Measurements from ENCODE around the gene SRP72. TPM values are rescaled to one million over a fixed set of nuclear protein-coding genes. Genes with fewer than 3 reads are reported as not detected.

Gene SRP72
- polyA plus RNA-seq, 1 donor (not counting 4 experiments of a cell fraction or from before 2014, with no cell fraction given), result 126 TPM

GRCh38 chr4:56511098-56511497 is 43.7 kb downstream of the SRP72 start:
- FAIRE-seq, result no peak

GRCh38 chr4:56512166-56512565 is 44.7 kb downstream of the SRP72 start:
- H3K79me2 ChIP-seq (ENCODE audit: control insufficient read depth, insufficient read depth, low read length), result no peaks in the 10 kb centered on the region
- H3K4me3 ChIP-seq (ENCODE audit: control insufficient read depth in 2 of 3, extremely low read depth in 1 of 3, insufficient read depth in 2 of 3, low read depth in 1 of 3, low read length in 3 of 3), result no peak overlapping the region
- dilution Hi-C loops (cut with MboI; ENCODE audit: extremely low pct_ligation_motif_present, low sequenced_read_pairs), result no loop called here
- no peak for DNase-seq (ENCODE audit: low read depth, low spot score)
- H3K36me3 ChIP-seq (ENCODE audit: control insufficient read depth in 2 of 2, extremely low read depth in 1 of 2, insufficient read depth in 2 of 2, low read length in 2 of 2), result no peaks in the 10 kb centered on the region
- H2AFZ ChIP-seq (ENCODE audit: control insufficient read depth, low read length), result no peak overlapping the region
- no peaks in the 10 kb centered on the region for H3K9me1 ChIP-seq (ENCODE audit: control insufficient read depth, extremely low read depth, insufficient read depth, low read length)
- no peaks in the 10 kb centered on the region for H3K4me1 ChIP-seq (ENCODE audit: control insufficient read depth, extremely low read depth, insufficient read depth, low read length)
- no peaks in the 10 kb centered on the region for H3K9me3 ChIP-seq (ENCODE audit: control insufficient read depth, low read depth, low read length)
- no peak overlapping the region for H3K27ac ChIP-seq (ENCODE audit: control insufficient read depth, insufficient read depth, low read length)
- no peak for TF ChIP-seq EZH2 (IDR thresholded peaks at IDR 0.05; ENCODE audit: low read length)
- TF ChIP-seq CTCF (optimal IDR thresholded peaks at IDR 0.05 in 1 of 3, IDR thresholded peaks at IDR 0.05 in 1 of 3, conservative IDR thresholded peaks at IDR 0.05 in 1 of 3; ENCODE audit: extremely low read depth in 1 of 3, insufficient read depth in 2 of 3, low read length in 3 of 3), result no peak
- H4K20me1 ChIP-seq (ENCODE audit: control insufficient read depth, extremely low read depth, insufficient read depth, low read length), result no peaks in the 10 kb centered on the region
- H3K9ac ChIP-seq (ENCODE audit: control insufficient read depth, extremely low read depth, insufficient read depth, low read length), result no peak overlapping the region
- no peaks in the 10 kb centered on the region for H3K27me3 ChIP-seq (ENCODE audit: control insufficient read depth, extremely low read depth, insufficient read depth, low read length)
- H3K4me2 ChIP-seq (ENCODE audit: control insufficient read depth, extremely low read depth, insufficient read depth, low read depth, low read length), result no peak overlapping the region
- peak; percentile 36 for FAIRE-seq

More at GRCh38 chr4:56511098-56511497, 43.7 kb downstream of the SRP72 start:
- Histone ChIP-seq H3K4me2 (ENCODE audit: control insufficient read depth, extremely low read depth, insufficient read depth, low read depth, low read length) (no peak overlapping the region), H3K79me2 (ENCODE audit: control insufficient read depth, insufficient read depth, low read length) (no peaks in the 10 kb centered on the region), H2AFZ (ENCODE audit: control insufficient read depth, low read length) (no peak overlapping the region), H3K27ac (ENCODE audit: control insufficient read depth, insufficient read depth, low read length) (no peak overlapping the region), H3K9me3 (ENCODE audit: control insufficient read depth, low read depth, low read length) (no peaks in the 10 kb centered on the region), H3K9me1 (ENCODE audit: control insufficient read depth, extremely low read depth, insufficient read depth, low read length) (no peaks in the 10 kb centered on the region), H3K9ac (ENCODE audit: control insufficient read depth, extremely low read depth, insufficient read depth, low read length) (no peak overlapping the region), H3K4me3 (ENCODE audit: control insufficient read depth in 2 of 3, extremely low read depth in 1 of 3, insufficient read depth in 2 of 3, low read depth in 1 of 3, low read length in 3 of 3) (no peak overlapping the region), H4K20me1 (ENCODE audit: control insufficient read depth, extremely low read depth, insufficient read depth, low read length) (no peaks in the 10 kb centered on the region), H3K4me1 (ENCODE audit: control insufficient read depth, extremely low read depth, insufficient read depth, low read length) (peaks cover 4% of the 10 kb centered on the region), H3K36me3 (ENCODE audit: control insufficient read depth in 2 of 2, extremely low read depth in 1 of 2, insufficient read depth in 2 of 2, low read length in 2 of 2) (no peaks in the 10 kb centered on the region), H3K27me3 (ENCODE audit: control insufficient read depth, extremely low read depth, insufficient read depth, low read length) (no peaks in the 10 kb centered on the region)
- no peak for DNase-seq (ENCODE audit: low read depth, low spot score)
- TF ChIP-seq CTCF (optimal IDR thresholded peaks at IDR 0.05 in 1 of 3, IDR thresholded peaks at IDR 0.05 in 1 of 3, conservative IDR thresholded peaks at IDR 0.05 in 1 of 3; ENCODE audit: extremely low read depth in 1 of 3, insufficient read depth in 2 of 3, low read length in 3 of 3) (no peak), EZH2 (IDR thresholded peaks at IDR 0.05; ENCODE audit: low read length) (no peak)
- dilution Hi-C loops (cut with MboI; ENCODE audit: extremely low pct_ligation_motif_present, low sequenced_read_pairs), result no loop called here

Data from keratinocyte (primary cell).